ENCODE data around the gene NATD1.

GRCh38 chr17:21191698-21192097, 61.5 kb downstream of the NATD1 start:
- TF ChIP-seq FOXM1 (IDR thresholded peaks at IDR 0.05; ENCODE audit: borderline replicate concordance, low read depth): no peak
- TF ChIP-seq ZBTB7A (IDR thresholded peaks at IDR 0.05; ENCODE audit: low read depth): no peak
- TF ChIP-seq RAD21 (IDR thresholded peaks at IDR 0.05; ENCODE audit: low read depth): no peak
- no peak for TF ChIP-seq MAX (IDR thresholded peaks at IDR 0.05)
- no peak for TF ChIP-seq CEBPB (IDR thresholded peaks at IDR 0.05)
- TF ChIP-seq TCF12 (IDR thresholded peaks at IDR 0.05; ENCODE audit: low read depth): no peak
- no peak for TF ChIP-seq NFIC (IDR thresholded peaks at IDR 0.05)
- TF ChIP-seq EGR1 (IDR thresholded peaks at IDR 0.05): no peak
- TF ChIP-seq REST (IDR thresholded peaks at IDR 0.05; ENCODE audit: low read depth): no peak

Data from Ishikawa (cell line).